Measurements from ENCODE around the gene ITSN1. TPM values are rescaled to one million over a fixed set of nuclear protein-coding genes. Genes with fewer than 3 reads are reported as not detected.
"Not testable (repeated sequence)": the region's sequence is repeated elsewhere in the genome, so short reads cannot be mapped to it uniquely, and the experiment has no call there.

ITSN1 gene
- total RNA-seq, 2 donors from 2014 or later = 50.9 to 78.6 TPM

DNA sequence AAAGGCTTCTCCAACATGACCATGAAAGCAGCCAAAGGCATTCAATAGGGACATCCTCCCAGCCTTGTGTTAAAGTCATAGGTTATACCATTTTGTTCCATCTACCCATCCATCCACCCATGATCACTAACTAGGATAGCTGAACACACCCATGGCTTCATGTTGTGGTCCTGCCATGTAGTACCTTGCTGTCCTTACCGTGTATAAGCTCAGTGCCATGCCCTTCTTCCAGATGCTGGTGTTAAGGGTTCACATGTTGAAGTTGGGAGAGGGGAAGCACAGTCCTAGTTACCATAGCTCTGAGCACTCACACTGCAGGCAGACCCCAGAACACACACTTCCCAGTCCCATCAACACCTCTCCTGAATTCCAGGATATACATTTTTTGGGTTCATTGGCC, 221.8 kb downstream of the ITSN1 start:
- no peak overlapping the region for H3K4me3 ChIP-seq
- no peaks in the 10 kb centered on the region for H3K27me3 ChIP-seq (replicated peaks; ENCODE audit: insufficient read depth)
- no peak overlapping the region for H3K27ac ChIP-seq
- DNase-seq (ENCODE audit: low spot score) (no peak), ATAC-seq (ENCODE audit: insufficient number of reproducible peaks, low FRiP score, low read depth) (no peak)
- peaks cover 0 to 7% of the 10 kb centered on the region in 2 donors for H3K4me1 ChIP-seq (ENCODE audit: control insufficient read depth in 1 of 2, low read depth in 2 of 2)
- no peaks in the 10 kb centered on the region for H3K36me3 ChIP-seq
- TF ChIP-seq, protein P1, sequence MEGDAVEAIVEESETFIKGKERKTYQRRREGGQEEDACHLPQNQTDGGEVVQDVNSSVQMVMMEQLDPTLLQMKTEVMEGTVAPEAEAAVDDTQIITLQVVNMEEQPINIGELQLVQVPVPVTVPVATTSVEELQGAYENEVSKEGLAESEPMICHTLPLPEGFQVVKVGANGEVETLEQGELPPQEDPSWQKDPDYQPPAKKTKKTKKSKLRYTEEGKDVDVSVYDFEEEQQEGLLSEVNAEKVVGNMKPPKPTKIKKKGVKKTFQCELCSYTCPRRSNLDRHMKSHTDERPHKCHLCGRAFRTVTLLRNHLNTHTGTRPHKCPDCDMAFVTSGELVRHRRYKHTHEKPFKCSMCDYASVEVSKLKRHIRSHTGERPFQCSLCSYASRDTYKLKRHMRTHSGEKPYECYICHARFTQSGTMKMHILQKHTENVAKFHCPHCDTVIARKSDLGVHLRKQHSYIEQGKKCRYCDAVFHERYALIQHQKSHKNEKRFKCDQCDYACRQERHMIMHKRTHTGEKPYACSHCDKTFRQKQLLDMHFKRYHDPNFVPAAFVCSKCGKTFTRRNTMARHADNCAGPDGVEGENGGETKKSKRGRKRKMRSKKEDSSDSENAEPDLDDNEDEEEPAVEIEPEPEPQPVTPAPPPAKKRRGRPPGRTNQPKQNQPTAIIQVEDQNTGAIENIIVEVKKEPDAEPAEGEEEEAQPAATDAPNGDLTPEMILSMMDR (IDR thresholded peaks at IDR 0.05) = no peak
- no peaks in the 10 kb centered on the region for H3K9me3 ChIP-seq

DNA sequence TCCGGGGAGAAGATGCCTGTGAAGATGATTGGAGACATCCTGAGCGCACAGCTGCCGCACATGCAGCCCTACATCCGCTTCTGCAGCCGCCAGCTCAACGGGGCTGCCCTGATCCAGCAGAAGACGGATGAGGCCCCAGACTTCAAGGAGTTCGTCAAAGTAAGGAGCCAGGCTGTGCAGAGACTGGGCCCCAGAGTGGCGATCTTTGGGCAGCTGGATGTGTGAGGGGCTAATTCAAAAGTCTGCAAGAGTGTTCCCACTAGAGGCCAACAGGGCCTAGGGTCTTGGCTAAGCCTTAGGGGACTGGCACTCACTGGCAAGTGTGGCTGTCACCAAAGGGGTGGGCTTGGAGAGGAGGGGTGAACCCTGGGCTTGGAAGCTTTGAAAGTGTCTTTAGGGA, 222.9 kb downstream of the ITSN1 start:
- H3K36me3 ChIP-seq = no peaks in the 10 kb centered on the region
- H3K4me1 ChIP-seq (ENCODE audit: control insufficient read depth in 1 of 2, low read depth in 2 of 2) = no peaks in the 10 kb centered on the region
- no peak for DNase-seq (ENCODE audit: low spot score)
- TF ChIP-seq, protein P1 (IDR thresholded peaks at IDR 0.05) = no peak
- H3K27me3 ChIP-seq (replicated peaks; ENCODE audit: insufficient read depth) = no peaks in the 10 kb centered on the region
- H3K27ac ChIP-seq = no peak overlapping the region
- H3K9me3 ChIP-seq = no peaks in the 10 kb centered on the region
- ATAC-seq (ENCODE audit: insufficient number of reproducible peaks, low FRiP score, low read depth) = no peak
- no peak overlapping the region for H3K4me3 ChIP-seq

DNA sequence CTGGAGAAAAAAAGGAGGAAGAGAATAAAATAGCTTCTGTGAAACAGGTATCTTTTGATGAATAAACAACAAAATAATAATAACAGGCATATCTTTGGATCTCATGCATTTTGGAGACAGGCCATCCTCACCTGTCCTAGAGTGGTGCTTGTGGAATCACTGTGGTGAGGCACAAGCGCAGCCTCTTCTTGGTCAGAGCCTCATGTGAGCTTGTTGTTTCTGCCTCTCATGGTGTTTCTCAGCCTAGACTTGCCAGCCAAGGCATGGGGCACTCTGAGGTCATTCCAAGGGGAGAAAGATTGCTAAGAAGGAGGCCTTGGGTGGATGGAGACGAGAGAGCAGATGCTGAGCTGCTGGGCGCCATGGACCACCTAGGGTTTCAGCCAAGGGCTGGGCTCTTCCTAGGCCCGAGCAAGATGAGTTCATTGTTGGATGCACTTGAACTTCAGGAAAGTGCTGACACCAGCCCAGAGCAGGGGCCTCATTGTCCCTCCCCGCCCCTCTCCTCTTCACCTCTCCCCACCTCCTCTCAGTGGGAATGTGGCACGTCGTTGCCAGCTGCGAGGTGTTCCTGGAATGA, 223.8 kb downstream of the ITSN1 start:
- Histone ChIP-seq H3K9me3 (no peaks in the 10 kb centered on the region), H3K36me3 (no peaks in the 10 kb centered on the region), H3K4me1 (ENCODE audit: control insufficient read depth in 1 of 2, low read depth in 2 of 2) (no peaks in the 10 kb centered on the region), H3K4me3 (no peak overlapping the region), H3K27ac (no peak overlapping the region), H3K27me3 (replicated peaks; ENCODE audit: insufficient read depth) (no peaks in the 10 kb centered on the region)
- TF ChIP-seq, protein P1 (IDR thresholded peaks at IDR 0.05) = no peak
- DNase-seq (ENCODE audit: low spot score) (no peak), ATAC-seq (ENCODE audit: insufficient number of reproducible peaks, low FRiP score, low read depth) (no peak)

DNA sequence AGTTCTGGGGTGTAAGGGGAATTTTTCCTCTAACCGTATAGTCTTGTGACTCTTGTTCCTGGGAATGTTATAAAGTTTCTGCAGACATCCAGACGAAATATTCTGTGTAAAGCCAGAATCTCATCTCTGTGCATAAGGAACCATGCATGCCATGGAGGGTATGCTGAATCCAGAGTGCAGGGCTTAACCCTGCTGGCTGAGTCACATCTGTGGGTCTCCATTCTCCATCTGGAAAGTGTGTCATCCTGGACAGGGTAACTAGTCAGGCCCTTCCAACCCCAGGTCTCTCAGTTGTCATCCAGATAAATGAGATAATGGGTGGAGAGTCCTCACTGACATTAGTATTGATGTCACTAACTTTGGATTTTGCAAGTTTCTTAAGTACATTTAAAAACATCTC, 224.5 kb downstream of the ITSN1 start:
- no peak for DNase-seq (ENCODE audit: low spot score)
- no peaks in the 10 kb centered on the region for H3K36me3 ChIP-seq

DNA sequence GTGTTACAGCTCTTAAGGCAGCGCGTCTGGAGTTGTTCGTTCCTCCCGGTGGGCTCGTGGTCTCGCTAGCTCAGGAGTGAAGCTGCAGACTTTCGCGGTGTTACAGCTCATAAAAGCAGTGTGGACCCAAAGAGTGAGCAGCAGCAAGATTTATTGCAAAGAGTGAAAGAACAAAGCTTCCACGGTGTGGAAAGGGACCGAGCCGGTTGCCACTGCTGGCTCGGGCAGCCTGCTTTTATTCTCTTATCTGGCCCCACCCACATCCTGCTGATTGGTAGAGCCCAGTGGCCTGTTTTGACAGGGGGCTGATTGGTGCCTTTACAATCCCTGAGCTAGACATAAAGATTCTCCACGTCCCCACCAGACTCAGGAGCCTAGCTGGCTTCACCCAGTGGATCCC, 225.6 kb downstream of the ITSN1 start:
- ATAC-seq (ENCODE audit: insufficient number of reproducible peaks, low FRiP score, low read depth); H3K36me3 ChIP-seq; H3K9me3 ChIP-seq; H3K27me3 ChIP-seq (replicated peaks; ENCODE audit: insufficient read depth); H3K27ac ChIP-seq; H3K4me1 ChIP-seq (ENCODE audit: control insufficient read depth in 1 of 2, low read depth in 2 of 2); DNase-seq (ENCODE audit: low spot score); H3K4me3 ChIP-seq: not testable (repeated sequence)

More for the DNA sequence above, 224.5 kb downstream of the ITSN1 start:
- H3K4me1 ChIP-seq (ENCODE audit: control insufficient read depth in 1 of 2, low read depth in 2 of 2) = no peaks in the 10 kb centered on the region
- no peaks in the 10 kb centered on the region for H3K9me3 ChIP-seq
- no peak overlapping the region for H3K4me3 ChIP-seq
- ATAC-seq (ENCODE audit: insufficient number of reproducible peaks, low FRiP score, low read depth) = no peak
- TF ChIP-seq, protein P1 (IDR thresholded peaks at IDR 0.05) = no peak
- no peaks in the 10 kb centered on the region for H3K27me3 ChIP-seq (replicated peaks; ENCODE audit: insufficient read depth)
- H3K27ac ChIP-seq = no peak overlapping the region

DNA sequence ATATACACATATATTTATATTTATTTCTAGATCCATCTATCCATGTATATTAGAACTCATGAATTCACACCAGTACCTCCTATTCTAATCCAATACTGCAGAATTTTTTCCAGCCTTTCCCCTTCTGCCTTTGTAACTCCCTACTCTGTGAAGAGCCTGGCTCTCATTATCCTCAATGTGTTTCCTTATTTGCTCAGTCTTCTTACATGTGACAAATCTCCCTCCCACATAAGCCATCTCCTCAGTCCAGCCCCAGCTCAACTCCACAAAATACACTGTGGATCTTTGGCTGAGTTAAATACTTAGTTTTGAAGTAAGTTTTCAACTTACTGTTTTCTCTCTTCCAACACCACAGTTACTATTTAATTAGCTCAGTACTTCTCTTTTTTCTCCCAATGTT, 227.6 kb downstream of the ITSN1 start:
- Histone ChIP-seq H3K4me1 (ENCODE audit: control insufficient read depth in 1 of 2, low read depth in 2 of 2) (no peaks in the 10 kb centered on the region), H3K4me3 (no peak overlapping the region), H3K27me3 (replicated peaks; ENCODE audit: insufficient read depth) (no peaks in the 10 kb centered on the region), H3K36me3 (no peaks in the 10 kb centered on the region), H3K27ac (no peak overlapping the region), H3K9me3 (no peaks in the 10 kb centered on the region)
- no peak for DNase-seq (ENCODE audit: low spot score)
- no peak for ATAC-seq (ENCODE audit: insufficient number of reproducible peaks, low FRiP score, low read depth)
- TF ChIP-seq, protein P1 (IDR thresholded peaks at IDR 0.05) = no peak
